GM18858 (cell line): ENCODE data around the gene RASGEF1B.

Experiments
- ATAC-seq: cut with Tn5 transposase; IDR thresholded peaks from one replicate; pipeline ENCODE4 v1.9.1; 2021; ENCODE audit not compliant: unreplicated experiment

RASGEF1B gene

DNA sequence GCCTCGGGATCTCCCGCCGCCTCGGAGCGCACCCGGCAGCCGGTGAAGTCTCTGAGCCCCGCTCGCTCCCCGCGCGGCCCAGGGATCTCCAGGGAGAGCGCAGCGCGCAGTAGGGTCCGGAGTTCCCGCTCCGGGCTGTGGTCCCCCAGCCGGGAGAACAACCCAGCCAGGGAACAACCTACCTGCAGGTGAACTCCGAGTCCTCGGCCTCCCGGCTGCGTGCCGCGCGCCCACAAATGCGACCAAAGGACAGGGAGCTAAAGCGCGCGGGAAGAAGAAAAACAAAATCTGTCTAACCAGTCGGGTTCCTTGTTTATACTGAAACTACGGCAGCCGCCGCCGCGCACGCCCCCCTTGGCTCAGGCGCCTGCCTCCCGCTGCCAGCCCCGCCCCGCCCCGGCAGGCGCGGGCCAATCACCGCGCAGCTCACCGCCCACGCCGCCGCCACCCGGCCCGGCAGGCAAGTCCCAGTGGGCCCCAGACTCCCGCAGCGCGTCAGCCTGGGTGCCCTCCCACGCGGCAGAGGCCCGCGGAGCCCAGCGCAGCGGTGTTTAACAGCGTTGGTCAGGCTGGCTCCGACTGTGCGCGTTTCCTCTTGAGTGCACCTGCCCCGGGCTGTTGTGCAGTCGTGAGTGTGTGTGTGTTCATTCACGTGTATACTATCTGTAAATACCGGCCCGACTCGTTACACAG is at the start of gene RASGEF1B:
TSS of gene RASGEF1B (minus strand) at position 320 of the 693 bp plus-strand sequence. CDS start 12,399 bp downstream, outside the sequence.
- peak; percentile 93 for ATAC-seq

DNA sequence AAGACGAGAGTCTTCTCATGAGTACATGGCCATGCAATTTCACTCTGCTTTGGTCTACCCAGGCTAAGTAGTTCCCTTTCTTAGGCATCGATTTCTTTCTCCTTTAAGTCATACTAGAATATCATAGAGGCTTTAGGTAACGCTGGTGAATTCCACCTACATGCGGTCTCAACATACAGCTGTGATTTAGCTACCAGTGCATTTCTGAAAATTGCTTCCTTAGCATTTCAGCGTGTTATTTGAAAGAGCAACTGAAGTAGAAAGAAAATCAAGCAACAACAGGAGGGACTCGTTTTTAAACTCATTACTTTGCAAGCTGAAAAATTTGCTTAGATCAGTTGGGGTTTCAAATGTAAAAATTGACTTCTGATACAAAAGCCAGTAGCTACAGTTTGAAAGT is 48.1 kb upstream of the RASGEF1B start:
- ATAC-seq, result no peak

DNA sequence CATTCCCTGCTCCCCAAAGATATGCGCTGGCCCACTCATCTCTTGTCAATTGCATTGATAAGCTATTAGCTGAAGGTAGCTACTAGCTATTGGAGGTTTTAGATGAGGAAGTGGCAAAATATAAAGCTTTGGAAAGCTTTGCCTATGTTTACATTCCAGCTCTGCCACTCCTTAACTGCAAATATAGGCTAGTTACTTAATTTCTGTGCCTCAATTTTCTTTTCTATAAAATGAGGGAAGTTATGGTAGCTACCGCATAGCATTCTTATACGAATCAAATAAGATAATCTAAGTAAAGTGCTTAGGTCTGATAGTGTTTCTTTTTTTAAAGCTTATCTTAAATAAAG is 47.7 kb upstream of the RASGEF1B start:
- no peak for ATAC-seq

- ATAC-seq, result no peak
Measured at GRCh38 chr4:81518762-81519426, 47.2 kb upstream of the RASGEF1B start.

GRCh38 chr4:81516241-81516640 is 44.5 kb upstream of the RASGEF1B start:
- ATAC-seq, result no peak

DNA sequence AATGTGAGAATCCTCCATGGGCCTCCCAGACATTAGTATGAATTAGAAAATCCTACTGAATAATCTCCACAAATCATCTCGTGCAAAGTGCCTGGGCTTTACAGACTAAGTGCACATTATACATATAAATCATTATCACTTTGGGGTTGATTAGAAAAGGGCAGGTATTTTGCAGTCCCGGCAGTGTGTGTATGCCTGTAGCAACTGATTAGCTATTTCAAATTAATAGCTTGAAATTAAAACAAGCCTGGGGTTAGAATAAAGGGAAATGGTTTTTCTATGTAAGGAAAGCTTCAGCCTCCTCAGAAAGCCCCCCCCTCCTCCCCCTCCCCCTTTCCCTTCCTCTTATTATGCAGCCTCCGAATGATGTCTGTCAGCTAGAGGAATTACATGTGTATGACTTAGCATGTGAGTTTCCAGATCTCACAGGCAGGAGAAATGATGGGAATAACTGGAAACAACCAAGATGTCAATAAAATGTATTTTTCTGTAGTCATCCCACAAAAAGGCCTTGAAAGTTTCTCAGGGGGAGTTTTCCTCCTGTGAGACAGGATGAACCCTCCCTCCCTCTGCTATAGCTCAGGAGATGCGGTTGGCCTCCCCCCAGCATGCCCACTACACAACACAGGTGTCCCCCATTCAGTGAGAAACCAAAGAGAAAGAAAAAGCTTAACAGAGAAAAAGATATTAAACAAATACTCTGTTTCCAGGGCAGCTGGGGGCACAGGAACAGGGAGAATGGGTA is 41.2 kb upstream of the RASGEF1B start:
- ATAC-seq, result no peak

DNA sequence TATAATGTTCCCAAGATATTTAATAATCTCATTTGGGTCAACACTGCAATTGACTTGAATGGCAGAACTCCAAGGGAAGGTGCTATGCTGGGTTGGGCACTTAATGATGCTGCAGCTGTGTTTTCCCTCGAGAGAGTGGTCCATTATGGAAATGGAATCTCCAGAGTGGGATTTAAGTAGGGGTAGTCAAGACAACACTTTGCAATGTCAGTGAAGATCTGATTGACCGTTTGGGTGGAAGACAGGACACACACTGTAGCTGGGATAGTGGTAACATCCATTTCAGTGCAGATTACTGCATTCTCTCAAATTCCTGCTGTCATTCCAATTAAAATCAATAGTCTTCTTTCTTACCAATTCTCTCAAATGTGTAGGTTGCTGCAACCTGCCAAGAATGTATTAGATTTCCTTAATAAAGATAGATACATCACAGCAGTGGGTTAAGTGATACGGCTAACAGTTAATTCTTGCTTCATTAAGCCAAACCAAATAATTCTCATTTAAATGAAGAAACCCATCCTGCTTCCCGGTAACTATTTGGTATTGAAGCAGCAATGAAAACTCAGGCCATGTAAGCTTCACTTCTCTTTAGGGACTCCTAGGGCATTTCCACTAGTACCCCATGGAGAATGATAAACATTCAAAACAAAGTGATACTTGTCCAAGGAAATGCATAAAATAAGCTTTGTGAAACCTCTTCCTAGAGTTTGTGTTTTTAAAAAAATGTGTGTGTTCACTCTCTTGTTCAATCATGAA is 40.5 kb upstream of the RASGEF1B start:
- ATAC-seq, result no peak

DNA sequence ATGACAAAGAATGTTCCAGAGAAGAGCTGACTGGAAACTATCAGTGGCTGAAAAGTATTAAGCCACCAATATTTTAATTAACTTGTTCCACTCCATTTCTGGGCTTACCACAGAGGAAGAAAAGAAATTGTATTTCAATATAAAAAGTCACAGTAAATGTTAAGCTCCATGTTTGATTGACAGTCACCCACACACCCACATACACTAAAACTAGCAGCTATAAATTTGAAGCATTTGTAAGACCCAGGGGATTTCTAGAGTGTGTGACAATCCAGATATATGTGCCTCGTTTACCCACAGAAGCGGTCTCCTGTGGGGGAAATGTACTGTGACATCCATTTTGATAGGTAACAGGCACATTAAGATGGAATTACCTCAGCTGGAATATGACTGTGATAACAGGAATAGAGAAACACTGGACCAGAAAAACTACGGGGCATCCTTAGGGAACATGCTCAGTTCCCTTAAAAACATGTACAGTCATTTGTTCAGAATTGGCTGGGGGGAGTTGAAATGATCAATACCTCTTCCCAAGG is 39.0 kb upstream of the RASGEF1B start:
- ATAC-seq, result no peak

DNA sequence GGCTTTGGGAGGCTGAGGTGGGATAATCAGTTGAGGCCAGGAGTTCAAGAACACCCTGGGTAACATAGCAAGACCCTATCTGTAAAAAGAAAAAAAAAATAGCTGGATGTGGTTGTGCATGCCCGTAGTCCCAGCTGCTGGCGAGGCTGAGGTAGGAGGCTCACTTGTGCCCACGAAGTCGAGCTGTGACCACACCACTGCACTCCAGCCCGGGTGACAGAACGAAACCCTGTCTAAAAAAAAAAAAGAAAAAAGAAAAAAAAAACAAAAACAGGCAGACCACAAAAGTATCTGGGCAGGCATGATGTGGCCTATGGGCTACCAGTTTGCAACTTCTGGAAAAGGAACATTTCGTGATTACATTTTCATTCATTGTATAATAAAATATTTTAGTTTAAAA is 38.1 kb upstream of the RASGEF1B start:
- ATAC-seq, result no peak

GRCh38 chr4:81509191-81509590 is 37.5 kb upstream of the RASGEF1B start:
- no peak for ATAC-seq

GRCh38 chr4:81508411-81509185 is 36.9 kb upstream of the RASGEF1B start:
- no peak for ATAC-seq

GRCh38 chr4:81507530-81507929 is 35.8 kb upstream of the RASGEF1B start:
- no peak for ATAC-seq

DNA sequence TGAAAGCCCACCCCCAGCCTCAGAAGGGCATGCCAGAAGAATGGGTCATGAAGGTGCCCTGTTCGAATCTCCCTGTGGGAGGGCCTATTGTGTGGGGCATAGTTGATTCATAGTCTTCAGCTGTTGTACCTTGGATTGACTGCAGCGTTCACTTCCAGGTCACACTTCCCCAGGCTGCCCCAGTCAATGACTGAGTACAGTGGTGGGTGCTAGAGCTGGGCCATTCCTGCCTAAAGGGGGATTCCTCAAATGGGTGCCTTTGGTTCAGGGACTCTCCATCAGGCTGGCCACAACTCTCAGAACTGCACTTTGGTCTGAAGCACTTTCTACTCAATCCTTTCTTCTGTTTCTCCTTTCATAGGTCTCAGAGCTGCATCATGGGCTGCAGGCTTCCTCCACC is 35.0 kb upstream of the RASGEF1B start:
- no peak for ATAC-seq

DNA sequence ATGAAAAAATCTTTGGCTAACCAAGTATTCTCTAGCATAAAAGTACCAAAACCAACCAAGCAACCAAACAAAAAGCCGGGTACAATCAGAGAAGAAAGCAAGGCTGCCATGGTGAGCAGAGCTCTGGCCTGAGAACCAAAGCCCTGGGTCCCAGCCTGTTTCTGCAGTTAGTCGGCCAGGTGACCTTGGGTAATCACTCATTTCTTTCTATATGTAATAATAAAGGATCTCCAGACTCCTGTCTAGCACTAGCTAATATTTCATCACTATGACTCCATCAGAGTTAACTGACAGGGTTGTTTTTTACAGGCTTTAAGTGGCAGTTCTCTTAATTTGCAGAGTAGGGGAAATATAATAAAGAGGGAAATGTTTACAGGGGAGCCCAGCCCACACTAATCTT is 34.0 kb upstream of the RASGEF1B start:
- no peak for ATAC-seq

- ATAC-seq, result peak; percentile 54
Measured at GRCh38 chr4:81505004-81505598, 33.4 kb upstream of the RASGEF1B start.

GRCh38 chr4:81504112-81505003 is 32.7 kb upstream of the RASGEF1B start:
- no peak for ATAC-seq

DNA sequence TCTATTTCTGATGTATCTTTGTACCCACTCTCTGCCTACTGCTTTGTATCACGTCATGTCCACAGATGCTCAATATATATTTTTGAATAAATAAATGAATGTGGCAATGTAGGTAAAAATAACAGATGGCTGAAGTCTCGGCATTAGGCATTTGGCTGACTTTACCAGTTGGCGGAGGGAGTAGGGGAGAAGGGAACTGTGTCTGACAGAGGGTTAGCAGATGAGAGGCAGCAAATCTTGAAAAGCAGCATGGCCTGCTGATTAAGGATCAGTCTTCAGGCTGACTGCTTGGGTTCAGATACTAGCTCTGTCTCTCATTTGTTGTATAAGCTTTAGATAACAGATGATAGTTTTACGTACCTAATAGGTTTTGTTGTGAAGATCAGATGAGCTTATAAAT is 31.9 kb upstream of the RASGEF1B start:
- ATAC-seq, result no peak

DNA sequence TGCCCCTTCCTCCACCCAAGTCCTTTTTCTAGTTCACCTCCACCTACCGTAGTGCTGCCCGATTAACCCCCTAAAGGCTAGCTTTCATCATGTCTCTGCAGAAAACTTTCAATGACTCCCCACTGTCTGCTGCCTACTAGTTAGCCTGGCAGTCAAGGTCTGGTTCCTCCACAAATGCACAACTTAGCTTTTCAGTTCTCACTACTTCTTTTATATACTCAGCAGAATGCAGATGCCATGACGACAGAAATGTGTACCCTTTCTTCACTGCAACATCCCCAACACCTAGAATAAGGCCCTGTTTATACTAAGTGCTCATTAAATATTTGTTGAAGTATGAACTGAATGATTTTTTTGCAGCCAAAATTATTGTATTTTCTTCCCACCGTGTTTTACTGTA is 30.9 kb upstream of the RASGEF1B start:
- no peak for ATAC-seq

DNA sequence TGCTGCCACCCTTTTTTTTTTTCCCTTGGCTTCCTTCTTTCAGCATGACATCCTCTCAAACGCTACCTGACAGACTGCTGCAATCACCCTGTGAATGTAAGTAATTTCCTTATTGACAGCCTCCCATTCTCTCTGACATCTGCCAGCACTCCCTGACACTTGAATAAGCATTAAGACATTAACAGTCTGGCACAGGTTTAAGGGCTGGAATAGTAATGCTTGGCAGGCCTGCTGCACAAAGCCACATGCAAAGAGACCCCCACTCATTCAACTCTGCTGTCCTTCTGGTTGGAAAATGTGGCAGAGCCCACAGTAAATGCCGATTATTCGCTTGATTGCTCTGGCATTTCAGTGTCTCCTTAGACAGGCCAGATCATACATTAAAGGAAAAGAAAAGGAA is 28.1 kb upstream of the RASGEF1B start:
- ATAC-seq, result no peak
